Astrocyte of the hippocampus (primary cell): Measurements from ENCODE around the gene KLHL6.

Experiments used
- DNase-seq: peaks from one replicate; pipeline ENCODE4 v3.0.0; 2011; ENCODE audit warnings: low read depth, low spot score

The KLHL6 gene

DNA sequence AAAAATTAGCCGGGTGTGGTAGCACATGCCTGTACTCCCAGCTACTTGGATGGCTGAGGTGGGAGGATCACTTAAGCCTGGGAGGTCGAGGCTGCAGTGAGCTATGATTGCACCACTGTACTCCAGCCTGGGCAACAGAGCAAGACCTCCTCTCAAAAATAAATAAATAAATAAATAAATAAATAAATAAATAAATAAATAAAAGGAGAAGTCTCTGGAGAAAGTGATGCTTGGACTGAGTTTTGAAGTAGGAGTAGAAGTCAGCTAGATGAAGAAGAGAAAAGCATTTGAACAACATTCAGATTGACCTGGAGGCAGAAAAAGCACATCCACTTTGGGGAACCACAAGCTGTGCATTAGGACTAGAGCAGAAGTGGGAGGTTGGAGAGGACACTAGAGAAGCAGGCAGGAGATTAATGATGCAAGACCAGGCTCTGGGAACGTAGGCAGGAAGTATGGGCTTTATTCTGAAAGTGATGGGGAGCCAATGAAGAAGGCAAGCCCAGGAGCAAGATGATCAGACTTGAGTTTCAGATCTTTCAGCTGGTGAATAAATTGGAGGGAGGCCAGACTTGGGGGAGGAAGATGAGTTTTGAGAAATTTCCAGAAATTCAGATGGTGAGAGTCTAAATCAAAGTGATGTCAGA lies 48.7 kb downstream of the KLHL6 start:
- no peak for DNase-seq

DNA sequence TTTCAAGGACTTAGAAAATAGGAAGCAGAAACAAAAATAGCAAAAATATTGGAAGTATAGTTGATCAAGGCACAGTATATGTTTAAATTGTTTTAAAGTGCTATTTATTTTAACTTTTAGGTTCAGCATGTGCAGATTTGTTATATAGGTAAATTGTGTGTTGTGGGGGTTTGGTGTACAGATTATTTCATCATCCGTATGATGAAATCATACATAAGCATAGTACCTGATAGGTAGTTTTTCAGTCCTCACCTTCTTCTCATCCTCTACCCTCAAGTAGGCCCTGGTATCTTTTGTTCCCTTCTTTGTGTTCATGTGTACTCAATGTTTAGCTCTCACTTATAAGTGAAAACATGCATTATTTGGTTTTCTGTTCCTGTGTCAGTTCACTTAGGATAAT lies 50.9 kb downstream of the KLHL6 start:
- no peak for DNase-seq

DNA sequence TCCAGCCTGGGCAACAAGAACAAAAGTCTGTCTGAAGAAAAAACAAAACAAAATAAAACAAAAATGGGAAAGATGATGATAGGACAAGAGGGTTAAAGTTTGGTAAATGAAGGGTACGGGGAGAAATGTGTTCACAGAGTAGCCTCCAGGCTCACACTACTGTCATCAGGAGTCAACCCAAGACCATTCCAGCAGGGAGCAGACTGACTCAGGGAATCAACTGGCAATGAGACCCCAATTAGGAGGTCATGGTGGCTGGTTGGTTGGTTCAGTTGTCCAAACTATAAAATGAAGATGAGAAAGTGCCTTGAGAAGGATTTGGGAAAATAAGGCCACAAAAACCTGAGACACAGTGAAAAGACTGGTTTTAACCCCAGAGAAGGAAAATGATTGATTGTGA lies 51.8 kb downstream of the KLHL6 start:
- DNase-seq, result no peak

DNA sequence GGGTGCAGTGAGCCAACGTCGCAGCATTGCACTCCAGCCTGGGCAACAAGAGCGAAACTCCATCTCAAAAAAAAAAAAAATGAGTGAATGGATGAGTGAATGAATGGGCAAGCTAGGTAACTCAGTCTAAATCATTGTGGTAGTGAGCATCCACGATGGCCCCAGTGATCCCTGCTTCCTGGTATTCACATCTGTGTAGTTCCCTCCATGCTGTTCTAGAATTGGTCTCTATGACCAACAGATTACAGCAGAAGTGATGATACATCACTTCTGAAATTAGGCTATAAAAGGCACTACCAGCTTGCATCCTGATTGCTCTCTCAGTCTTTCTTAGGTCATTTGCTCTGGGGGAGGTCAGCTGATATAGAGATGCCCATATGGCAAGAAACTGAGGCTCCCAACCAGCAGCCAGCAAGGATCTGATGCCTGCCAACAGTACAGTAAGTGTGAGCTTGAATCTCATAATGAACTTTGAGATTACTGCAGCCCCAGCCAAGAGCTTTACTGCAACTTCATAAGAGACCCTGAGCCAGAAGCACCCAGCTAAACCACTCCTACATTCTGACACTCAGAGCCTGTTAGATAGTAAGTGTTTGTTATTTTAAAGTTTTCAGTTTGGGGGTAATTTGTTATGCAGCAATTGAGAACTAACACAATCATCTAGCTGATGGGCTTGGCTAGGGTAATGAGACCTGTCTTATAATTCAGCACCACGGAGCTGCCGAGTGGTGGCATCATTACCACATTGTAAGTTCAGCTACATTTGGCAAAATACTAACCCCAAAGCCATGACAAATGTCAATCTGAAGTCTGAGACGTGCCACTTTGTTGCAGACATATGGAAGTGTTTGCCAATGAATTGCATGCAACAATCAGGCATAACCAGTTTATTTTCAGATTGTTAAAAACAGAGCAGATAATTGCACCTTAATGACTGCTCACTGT lies 53.0 kb downstream of the KLHL6 start:
- DNase-seq, result peak; percentile 36

DNA sequence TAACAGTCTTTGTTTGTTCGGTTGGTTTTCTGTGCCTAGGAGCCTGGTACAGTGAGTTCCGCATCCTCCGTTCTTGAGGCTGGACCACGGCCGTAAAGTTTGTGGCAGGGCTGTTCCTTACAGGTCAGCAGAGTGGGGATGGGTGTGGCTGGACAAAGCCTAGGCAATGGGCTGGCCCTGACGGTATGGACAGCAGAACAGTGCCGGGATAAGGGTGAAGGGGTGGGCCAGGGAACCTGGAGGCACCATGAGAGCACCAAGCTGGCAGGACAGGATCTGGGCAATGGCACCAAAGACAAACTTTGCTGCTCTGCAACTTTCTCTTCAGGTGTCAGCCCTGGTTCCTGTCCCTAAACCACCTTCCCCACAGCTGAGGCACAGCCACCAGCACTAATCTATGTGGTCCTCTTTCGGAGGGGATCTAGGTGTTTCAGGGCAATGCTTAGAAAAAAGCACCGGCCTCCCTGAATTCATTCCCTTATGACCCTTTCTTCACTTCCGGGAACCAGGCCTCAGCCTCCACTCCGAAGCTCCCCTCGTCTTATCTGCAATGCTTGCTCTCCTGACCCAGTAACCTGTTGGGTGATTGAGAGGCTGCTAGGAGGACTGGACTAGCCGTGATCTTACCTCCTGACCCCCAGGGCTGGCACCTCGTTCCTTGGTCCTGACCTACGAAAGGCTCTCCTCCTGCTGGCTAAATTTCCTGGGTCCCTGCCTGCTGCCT lies 54.4 kb downstream of the KLHL6 start:
- no peak for DNase-seq

DNA sequence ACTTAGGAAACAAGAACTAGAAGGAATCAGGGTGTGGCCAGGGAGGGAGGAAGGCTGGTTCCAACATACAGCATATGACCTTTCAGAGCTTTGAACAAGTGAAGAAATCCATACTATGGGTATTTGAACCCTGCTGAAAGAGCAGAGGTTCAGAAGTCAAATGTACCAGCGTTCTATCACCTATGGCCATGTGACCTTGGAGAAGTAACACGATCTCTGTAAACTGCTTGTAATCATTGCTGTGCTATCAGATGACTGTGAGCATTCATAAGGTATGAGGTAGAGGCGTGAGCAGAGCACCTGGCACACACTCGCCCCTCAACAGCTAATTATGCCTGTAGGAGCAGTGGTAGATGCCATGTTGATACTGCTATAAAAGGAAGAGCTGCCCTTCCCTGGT lies 55.2 kb downstream of the KLHL6 start:
- no peak for DNase-seq

DNA sequence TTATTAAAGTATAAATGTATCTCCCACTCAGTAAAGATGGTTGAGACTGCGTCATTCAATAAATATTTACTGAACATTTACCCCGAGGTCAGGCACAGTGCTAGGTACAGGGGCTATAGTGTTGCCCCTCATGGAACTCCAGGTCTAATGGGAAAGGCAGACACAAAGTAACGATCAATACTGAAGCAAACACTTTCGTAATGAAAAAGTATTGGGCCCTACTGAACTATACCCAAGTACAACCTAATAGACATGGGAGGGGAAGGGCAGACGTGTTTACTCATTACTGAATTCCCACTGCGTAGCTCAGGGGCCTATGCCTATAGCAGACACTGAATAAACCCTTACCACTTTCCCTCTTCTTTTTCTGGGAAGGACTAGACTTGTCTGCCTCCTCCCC lies 56.9 kb downstream of the KLHL6 start:
- DNase-seq, result no peak

DNA sequence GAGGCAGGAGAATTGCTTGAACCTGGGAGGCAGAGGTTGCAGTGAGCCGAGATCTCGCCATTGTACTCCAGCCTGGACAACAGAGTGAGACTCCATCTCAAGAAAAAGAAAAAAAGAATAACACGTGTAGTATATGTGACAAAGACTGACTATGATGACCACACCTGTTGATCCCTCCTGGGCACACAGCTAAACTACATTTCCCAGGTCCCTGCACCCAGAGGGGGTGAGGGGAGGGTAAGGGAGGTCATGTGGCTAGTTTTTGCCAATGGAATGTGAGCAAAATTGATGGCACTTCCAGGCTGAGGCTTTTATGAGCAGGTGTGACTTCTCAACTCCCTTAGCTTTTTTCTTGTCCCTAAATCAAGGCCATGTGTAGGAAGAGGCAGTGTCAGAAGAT lies 58.2 kb downstream of the KLHL6 start:
- DNase-seq, result no peak

DNA sequence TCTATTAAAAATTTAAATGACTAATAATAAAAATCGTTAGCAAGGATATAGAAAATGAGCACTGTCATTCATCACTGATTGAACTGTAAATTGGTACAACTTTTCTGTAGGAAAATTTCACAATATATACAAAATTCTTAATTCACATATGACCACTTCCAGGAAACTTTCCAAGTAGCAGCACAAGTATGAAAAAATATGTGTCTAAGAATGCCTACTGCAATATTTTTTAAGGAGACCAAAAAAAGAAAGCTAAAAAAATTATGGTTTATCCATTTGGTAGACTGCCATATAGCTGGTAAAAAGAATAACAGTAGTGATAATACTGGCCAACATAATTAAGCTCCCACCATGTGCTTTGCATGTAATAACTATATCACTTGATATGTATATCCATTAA lies 59.2 kb downstream of the KLHL6 start:
- no peak for DNase-seq

DNA sequence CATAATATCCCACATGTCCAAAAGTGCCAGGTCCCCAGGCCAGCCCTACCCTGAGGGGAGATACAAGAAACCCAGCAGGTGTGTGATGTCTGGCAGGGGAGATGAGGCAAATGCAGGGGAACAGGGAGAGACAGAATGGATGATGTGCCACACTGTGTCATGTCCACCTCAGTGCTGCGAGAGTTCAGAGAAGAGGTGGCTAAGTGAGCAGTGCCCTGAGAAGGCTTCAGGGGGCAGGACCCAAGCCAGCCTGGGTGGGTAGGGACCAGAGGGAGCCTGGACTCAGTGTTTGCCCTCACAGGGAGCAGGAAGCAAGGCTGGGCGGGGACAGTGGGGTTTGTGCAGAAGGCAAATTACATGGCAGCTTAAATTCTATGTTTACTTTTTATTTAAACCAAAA lies 61.2 kb downstream of the KLHL6 start:
- no peak for DNase-seq

DNA sequence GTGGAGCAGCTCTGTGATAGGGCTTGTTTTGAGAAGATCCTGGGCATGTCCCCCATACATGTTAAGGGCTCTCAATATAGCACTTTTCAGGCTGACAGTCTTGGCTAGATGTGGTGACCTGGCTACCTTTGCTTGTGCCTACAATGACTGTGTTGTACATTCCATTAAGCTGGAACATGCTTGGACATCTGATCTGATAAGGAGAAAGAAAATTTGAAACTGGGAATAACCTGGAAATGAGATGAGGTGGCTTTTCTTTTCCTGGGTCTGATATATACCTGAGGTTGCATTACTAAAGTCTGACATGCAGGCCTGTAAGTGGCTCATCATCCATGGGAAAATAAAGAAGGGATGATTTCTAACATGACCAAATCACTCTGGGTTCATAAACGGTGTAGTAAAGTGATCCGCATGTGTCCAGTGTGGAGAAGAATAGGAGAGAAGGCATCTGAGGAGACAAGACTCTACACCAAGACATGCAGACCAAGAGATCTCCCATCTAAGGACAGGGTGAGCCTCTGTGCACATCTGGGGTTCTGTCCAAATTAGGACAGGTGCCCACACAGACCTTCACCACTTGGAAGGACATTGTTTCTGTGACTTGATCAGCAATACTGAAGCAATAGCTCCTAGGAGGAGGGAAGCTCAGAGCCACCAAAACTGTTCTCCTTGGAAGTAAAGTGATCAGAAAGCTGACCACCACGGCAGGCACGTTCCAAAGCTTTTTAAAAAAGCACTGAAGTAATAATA lies 62.0 kb downstream of the KLHL6 start:
- DNase-seq, result no peak

DNA sequence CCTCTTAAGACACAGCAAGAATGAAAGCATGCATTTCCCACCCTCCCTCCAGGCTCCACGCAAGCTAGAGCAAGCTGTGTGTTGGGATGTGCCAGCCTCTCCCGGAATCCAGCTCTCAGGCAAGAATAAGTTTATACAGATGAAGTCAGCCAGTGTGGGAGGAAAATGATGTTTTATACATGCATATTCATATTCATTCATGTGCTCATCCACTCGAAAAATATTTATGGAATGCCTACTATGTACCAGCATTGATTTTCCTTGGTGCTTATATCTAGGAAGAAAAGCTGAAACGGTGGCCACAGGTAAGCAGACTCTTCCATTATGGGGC lies 62.7 kb downstream of the KLHL6 start:
- DNase-seq, result peak; percentile 9

DNA sequence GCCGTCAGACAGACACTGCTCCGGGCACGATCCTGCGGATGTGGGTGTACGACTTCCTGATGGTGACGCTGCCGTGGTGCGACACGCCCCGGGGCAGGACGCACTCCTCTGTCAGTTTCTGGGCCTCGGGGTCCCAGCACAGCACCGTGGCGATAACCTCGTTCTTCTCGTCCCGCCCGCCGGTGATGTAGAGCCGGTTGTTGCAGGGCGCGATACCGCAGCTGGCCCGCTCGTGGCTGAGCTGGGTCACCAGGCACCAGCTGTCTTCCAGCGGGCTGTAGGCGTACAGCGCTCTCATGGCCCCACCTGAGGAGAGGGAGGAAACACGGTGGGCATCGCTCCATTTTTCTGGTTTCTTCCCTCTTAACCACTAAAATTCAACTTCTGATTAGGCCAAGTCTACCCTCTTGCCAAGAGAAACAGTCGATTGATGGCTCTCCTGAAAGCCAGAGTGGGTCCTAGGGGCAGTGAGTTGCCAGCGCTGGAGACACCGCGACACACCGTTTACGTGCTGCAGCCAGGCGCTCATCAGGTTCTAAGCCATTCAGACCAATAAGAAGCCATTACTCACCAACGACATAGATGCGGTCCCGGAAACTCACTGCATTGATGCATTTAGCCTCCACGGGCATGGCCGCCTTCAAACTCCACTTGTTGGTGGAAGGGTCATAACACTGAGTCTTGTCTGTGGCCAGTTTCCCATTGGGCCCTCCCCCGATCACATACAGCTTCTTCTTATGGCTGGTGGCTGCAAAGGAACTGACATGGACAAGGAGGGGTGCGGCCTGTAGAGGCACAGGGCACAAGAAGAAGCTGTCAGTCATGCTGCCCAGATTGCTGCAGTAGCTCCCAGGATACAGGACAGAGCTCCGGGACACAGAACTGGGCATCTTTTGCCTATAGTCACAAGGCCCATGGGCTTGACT lies 63.3 kb downstream of the KLHL6 start:
- no peak for DNase-seq

DNA sequence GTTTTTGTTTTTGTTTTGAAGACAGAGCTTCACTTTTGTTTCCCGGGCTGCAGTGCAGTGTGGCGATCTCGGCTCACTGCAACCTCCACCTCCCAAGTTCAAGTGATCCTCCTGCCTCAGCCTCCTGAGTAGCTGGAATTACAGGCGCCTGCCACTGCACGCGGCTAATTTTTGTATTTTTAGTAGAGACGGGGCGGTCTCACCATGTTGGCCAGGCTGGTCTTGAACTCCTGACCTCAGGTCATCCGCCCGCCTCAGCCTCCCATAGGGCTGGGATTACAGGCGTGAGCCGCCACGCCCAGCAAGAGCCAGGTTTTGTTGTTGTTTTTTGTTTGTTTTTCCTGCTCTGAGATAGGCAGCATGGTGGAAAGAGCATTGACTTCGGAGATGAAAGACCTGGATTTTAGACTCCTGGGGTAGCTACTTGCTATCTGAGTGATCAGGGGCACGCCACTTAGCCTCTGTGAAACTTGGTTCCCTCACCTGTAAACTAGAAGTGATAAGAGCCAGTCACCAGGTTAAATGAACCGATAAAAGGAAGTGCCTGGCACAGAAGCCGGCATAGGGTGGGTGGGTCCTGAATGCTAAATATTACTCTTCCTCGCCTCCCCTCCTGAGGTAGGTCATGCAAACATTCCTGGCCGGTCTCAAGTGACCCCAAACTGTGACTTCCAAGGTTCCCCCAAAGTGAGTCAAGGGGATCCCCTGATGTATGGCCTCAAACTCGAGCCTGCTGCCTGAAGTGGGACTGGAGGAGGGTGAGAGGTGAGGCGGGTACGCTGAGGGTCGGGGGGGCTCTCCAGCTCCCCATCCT lies 64.2 kb downstream of the KLHL6 start:
- no peak for DNase-seq

DNA sequence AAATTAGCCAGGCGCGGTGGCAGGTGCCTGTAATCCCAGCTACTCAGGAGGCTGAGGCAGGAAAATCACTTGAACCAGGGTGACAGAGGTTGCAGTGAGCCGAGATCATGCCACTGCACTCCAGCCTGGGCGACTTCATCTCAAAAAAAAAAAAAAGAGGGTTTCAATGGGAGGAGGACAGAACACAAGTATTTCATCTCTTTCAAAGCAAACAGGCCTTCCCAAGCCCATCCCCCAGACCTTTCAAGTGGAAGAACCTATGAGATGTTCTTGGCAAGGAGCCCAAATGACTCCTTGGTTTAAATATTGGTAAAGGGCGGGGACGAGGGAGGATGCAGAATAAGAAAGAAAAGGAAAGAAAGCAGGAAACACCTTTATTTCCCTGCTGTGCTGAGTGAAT lies 64.9 kb downstream of the KLHL6 start:
- DNase-seq, result peak; percentile 65

DNA sequence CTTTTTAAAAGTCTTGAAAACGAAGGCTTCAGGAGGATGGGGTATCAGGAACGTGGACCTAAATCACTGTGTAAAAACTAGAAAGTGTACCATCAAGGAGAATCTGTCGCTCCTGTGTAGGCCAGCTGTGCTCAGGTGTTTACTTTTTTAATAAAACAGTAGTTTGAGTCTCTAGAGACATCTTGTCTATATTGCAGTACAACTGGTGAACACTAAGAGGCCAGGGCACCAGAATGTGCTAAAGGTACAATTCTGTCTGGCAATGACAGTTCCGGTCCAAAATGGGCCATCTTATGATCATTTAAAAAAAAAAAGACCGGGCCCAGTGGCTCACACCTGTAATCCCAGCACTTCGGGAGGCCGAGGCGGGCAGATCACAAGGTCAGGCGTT lies 65.3 kb downstream of the KLHL6 start:
- no peak for DNase-seq

DNA sequence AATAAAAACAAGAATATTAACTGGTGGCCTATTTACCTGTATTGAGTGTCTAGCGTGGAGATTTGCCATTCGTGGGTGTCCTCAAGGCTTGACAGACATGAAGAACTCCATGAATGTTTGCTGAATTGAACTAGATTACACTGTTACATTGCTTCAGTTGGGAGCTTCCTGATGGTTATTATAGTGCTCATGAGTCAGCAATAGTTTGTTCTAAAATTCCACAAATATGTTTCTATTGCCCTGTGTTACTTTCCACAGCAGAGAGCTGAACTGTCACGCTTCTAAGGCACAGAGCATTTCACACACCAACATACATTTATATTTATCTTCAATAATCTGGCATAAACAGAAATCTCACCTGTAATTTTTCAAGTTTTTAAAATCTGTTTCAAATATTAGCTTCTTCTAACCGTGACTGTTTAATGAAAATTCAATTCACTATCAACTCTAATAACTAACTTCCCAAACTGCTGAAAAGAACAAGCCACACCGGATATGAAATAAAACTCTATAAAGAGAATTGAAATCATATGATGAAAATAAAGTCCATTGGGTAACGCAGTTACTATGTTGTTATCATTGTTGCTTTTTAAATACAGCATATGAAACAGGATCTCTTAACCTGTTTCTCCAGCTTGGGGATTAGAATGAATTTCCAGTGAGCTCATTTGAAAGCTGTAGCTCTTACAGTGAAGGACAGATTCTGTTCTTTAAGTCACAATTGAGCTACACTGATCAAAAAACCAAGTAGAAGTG lies 65.9 kb downstream of the KLHL6 start:
- no peak for DNase-seq

DNA sequence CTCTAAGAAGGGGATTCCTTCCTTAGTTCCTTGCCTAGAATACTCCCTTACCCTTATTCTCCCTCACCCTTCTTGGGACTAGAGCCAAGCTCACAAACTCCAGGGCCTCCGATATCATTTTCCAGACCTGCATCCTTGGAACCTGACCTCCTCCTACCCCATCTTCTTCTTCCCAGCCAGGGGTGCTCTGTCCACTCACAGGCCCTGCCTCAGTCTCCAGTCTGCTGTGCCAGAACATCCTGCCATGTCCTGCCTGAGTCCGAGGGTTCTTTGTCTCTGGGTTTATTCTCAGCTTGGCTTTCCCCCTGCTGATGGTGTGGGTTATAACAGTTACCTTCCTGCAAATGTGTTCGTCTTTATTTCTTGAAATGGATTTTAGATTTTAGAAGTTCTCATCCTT lies 67.2 kb downstream of the KLHL6 start:
- DNase-seq, result no peak

DNA sequence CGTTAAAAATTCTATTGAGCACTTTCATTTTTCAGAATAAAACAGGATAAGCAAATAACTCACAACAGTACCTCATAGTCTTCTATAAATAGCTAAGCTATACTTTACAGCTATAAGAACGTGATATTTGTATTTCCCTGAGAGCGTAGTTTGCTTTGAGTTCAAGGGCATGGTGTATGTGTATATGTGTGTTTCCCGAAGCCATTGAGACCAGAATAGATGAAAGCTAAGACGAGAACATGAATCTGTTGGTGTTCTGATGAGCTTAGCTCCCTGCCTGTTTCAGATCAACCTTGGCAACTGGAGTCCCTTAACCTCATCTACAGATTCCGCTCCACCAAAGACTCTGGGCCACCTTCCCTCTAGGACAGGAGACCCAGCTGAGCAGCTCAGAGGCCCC lies 67.6 kb downstream of the KLHL6 start:
- DNase-seq, result no peak
